Amygdala (tissue), 56 donors: Measurements from ENCODE around the gene MYOD1.

ENCODE experiments used
- DNase-seq, 56 donors: peaks; one replicate each; lab custom pipeline; 2025; lab: John Stamatoyannopoulos, UW

Gene MYOD1

GRCh38 chr11:17699147-17700114 is 19.9 kb upstream of the MYOD1 start:
- DNase-seq, result no peak

GRCh38 chr11:17700991-17701390 is 18.4 kb upstream of the MYOD1 start:
- DNase-seq, result peak in 1 of 56 donors; percentile 9

- DNase-seq, result no peak
Measured at GRCh38 chr11:17702876-17703275, 16.5 kb upstream of the MYOD1 start.

GRCh38 chr11:17703951-17704350 is 15.4 kb upstream of the MYOD1 start:
- no peak for DNase-seq

GRCh38 chr11:17707830-17708229 is 11.5 kb upstream of the MYOD1 start:
- no peak for DNase-seq

- no peak for DNase-seq
Measured at GRCh38 chr11:17711836-17712235, 7.5 kb upstream of the MYOD1 start.

- DNase-seq, result no peak
Measured at GRCh38 chr11:17713851-17714250, 5.5 kb upstream of the MYOD1 start.

GRCh38 chr11:17714356-17714854 is 5.0 kb upstream of the MYOD1 start:
- no peak for DNase-seq

- no peak for DNase-seq
Measured at GRCh38 chr11:17714870-17715269, 4.5 kb upstream of the MYOD1 start.

- no peak for DNase-seq
Measured at GRCh38 chr11:17716807-17717206, 2.6 kb upstream of the MYOD1 start.

- no peak for DNase-seq
Measured at GRCh38 chr11:17718015-17718414, 1.4 kb upstream of the MYOD1 start.

GRCh38 chr11:17718510-17718962 is 835 bp upstream of the MYOD1 start:
- DNase-seq, result no peak

GRCh38 chr11:17719938-17720795 is 796 bp downstream of the MYOD1 start:
- no peak for DNase-seq

- no peak for DNase-seq
Measured at GRCh38 chr11:17720796-17721171, 1.4 kb downstream of the MYOD1 start.

- no peak for DNase-seq
Measured at GRCh38 chr11:17721242-17721999, 2.0 kb downstream of the MYOD1 start.

- DNase-seq, result no peak
Measured at GRCh38 chr11:17722000-17722643, 2.8 kb downstream of the MYOD1 start.

GRCh38 chr11:17724020-17724908 is 4.9 kb downstream of the MYOD1 start:
- no peak for DNase-seq

GRCh38 chr11:17725174-17725573 is 5.8 kb downstream of the MYOD1 start:
- no peak for DNase-seq

GRCh38 chr11:17730137-17730536 is 10.8 kb downstream of the MYOD1 start:
- DNase-seq, result no peak
